ENCODE data around the gene PCDHGC3.

DNA sequence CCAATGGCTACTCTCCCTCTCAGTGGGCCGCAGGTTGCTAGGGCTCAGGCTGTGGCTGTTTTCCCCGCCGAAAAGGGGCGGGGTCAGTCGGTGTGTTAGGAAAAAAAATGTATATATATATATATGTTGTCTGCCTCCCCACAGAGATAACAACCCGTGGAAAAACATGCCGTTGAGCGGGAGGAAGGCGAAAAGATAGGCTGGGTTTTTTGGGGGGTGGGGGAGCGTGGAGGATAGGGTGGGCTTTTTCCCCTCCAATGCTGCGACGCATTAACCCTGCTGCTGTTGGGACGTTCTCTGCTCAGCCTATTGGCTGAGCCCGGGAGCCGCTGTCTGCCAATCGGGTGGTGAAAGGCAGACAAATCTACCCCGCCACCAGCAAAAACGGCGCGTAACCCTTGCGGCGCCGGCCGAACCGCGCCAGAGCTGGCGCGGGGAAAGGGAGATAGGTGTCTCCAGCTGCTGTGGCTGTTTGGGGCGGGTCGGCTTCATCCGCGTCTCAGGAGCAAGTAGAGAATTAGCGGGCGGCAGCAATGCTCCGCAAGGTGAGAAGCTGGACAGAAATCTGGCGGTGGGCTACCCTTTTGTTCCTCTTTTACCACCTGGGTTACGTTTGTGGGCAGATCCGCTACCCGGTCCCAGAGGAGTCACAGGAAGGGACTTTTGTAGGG, 9.0 kb downstream of the PCDHGC3 start, which contains the start of gene PCDHGC4:
- TF ChIP-seq CTCF (IDR thresholded peaks at IDR 0.05) (no peak), EP300 (IDR thresholded peaks at IDR 0.05) (no peak), POLR2A (IDR thresholded peaks at IDR 0.05) (no peak)

All from tibial nerve (tissue), 4 donors.